GM12878 (cell line): ENCODE measurements around the gene RGL1. TPM values are rescaled to one million over a fixed set of nuclear protein-coding genes. Genes with fewer than 3 reads are reported as not detected.

ENCODE experiments used
- ETV6 ChIP-seq, 2 experiments: fragments of 450-650 bp in 1 of 2; IDR thresholded peaks in 1 of 2; conservative IDR thresholded peaks in 1 of 2; 2 replicates each; pipeline ENCODE4 v1.6.1; 2014; ENCODE audit warnings: antibody characterized with exemption in 1 of 2, borderline replicate concordance in 1 of 2, low read depth in 1 of 2, mild to moderate bottlenecking in 1 of 2, moderate library complexity in 1 of 2
- FOXM1 ChIP-seq: IDR thresholded peaks from 2 replicates; pipeline ENCODE4 v1.6.1; 2012; ENCODE audit warnings: low read depth, mild to moderate bottlenecking, inconsistent platforms, low read length, moderate library complexity
- IKZF2 ChIP-seq, 2 experiments: fragments of 450-650 bp; IDR thresholded peaks; 2 replicates each; pipeline ENCODE4 v1.6.1; 2017; ENCODE audit warnings: mild to moderate bottlenecking in 2 of 2, moderate library complexity in 2 of 2
- MEF2B ChIP-seq: fragments of 450-650 bp; IDR thresholded peaks from 2 replicates; pipeline ENCODE4 v1.6.1; 2018; ENCODE audit warnings: mild to moderate bottlenecking, moderate library complexity; ENCODE audit not compliant: partially characterized antibody, poor library complexity, severe bottlenecking
- MTA3 ChIP-seq: IDR thresholded peaks from 2 replicates; pipeline ENCODE4 v1.6.1; 2012; ENCODE audit warnings: low read length, inconsistent platforms, borderline replicate concordance
- NR2C1 ChIP-seq: fragments of 450-650 bp; IDR thresholded peaks from 2 replicates; pipeline ENCODE4 v1.6.1; 2017; ENCODE audit warnings: antibody characterized with exemption, mild to moderate bottlenecking, moderate library complexity
- POLR2AphosphoS5 ChIP-seq: IDR thresholded peaks from 2 replicates; pipeline ENCODE4 v1.6.1; 2011; ENCODE audit warnings: mild to moderate bottlenecking, low read length, inconsistent platforms
- SMAD1 ChIP-seq: fragments of 450-650 bp; IDR thresholded peaks from 2 replicates; pipeline ENCODE4 v1.6.1; 2018; ENCODE audit warnings: mild to moderate bottlenecking, low read depth; ENCODE audit not compliant: partially characterized antibody
- SMC3 ChIP-seq: IDR thresholded peaks from 2 replicates; pipeline ENCODE4 v1.6.1; 2011; ENCODE audit warnings: low read length, improper control_type of control experiment, borderline replicate concordance
- STAT3 ChIP-seq: IDR thresholded peaks from 2 replicates; pipeline ENCODE4 v1.6.1; 2011; ENCODE audit warnings: low read depth, low read length, improper control_type of control experiment
- SUZ12 ChIP-seq: fragments of 200-600 bp; sonication (generic); IDR thresholded peaks from one replicate; pipeline ENCODE4 v1.6.1; 2018; ENCODE audit warnings: antibody characterized with exemption, mild to moderate bottlenecking; ENCODE audit not compliant: unreplicated experiment
- TARDBP ChIP-seq: IDR thresholded peaks from 2 replicates; pipeline ENCODE4 v1.6.1; 2016; ENCODE audit warnings: borderline replicate concordance
- USF1 ChIP-seq: IDR thresholded peaks from 2 replicates; pipeline ENCODE4 v1.6.1; 2011; ENCODE audit warnings: borderline replicate concordance, low read depth, mild to moderate bottlenecking, moderate library complexity, mixed read lengths, low read length; ENCODE audit not compliant: insufficient read depth; ENCODE audit errors: extremely low read length
- USF2 ChIP-seq: IDR thresholded peaks from 2 replicates; pipeline ENCODE4 v1.6.1; 2011; ENCODE audit warnings: low read depth, low read length, improper control_type of control experiment, borderline replicate concordance
- WRNIP1 ChIP-seq: IDR thresholded peaks from 2 replicates; pipeline ENCODE4 v1.6.1; 2011; ENCODE audit warnings: low read depth, low read length, improper control_type of control experiment, borderline replicate concordance
- ZNF592 ChIP-seq: fragments of 450-650 bp; IDR thresholded peaks from 2 replicates; pipeline ENCODE4 v1.6.1; 2017; ENCODE audit warnings: mild to moderate bottlenecking, moderate library complexity
- ZNF687 ChIP-seq: fragments of 450-650 bp; IDR thresholded peaks from 2 replicates; pipeline ENCODE4 v1.6.1; 2017; ENCODE audit warnings: mild to moderate bottlenecking, moderate library complexity
- polyA plus RNA-seq, 11 experiments: library from polyadenylated mRNA; depleted of rRNA in 4 of 11; unstranded in 6 of 11; stranded (reverse) in 5 of 11; fragments of >200 nt; fragmentation: Nextera tagmentation in 4 of 11; fragmentation: Illumina TruSeq in 1 of 11; extraction: Ambion mirVana in 4 of 11; extraction: Trizol in 1 of 11; gene quantifications; 1 replicate in 1 of 11; 2 replicates in 10 of 11; pipeline versions ENCODE4 v1.2.1 to v1.2.3, GENCODE V29; 2011 to 2016; ENCODE audit warnings: inconsistent platforms in 2 of 11, missing spikeins in 2 of 11, low read depth in 1 of 11
- total RNA-seq, 4 experiments: library from RNA; depleted of rRNA in 3 of 4; stranded (reverse); fragments of >200 nt in 3 of 4; fragmentation: Illumina TruSeq in 1 of 4; extraction: Trizol in 1 of 4; gene quantifications; 2 replicates each; pipeline versions ENCODE4 v1.2.1 to v1.2.3, GENCODE V29; 2013 to 2021

The RGL1 gene
- total and polyA plus RNA-seq, 10 of the 15 experiments (the other 5 are each of a cell fraction or from before 2014, with no cell fraction given): 8.1 to 25.0 (median 19.0) TPM

GRCh38 chr1:183912265-183912886 is 107.5 kb downstream of the RGL1 start (continued):
- no peak for TF ChIP-seq TARDBP
- no peak for TF ChIP-seq SUZ12
- peak in 1 of 2 experiments; percentile 55; a peak in 1 of 4 replicates for TF ChIP-seq ETV6 (conservative IDR thresholded peaks at IDR 0.05 in 1 of 2, IDR thresholded peaks at IDR 0.05 in 1 of 2; ENCODE audit: borderline replicate concordance in 1 of 2, low read depth in 1 of 2)
- TF ChIP-seq IKZF2 (IDR thresholded peaks at IDR 0.05): peak; percentile 81 to 82
- no peak for TF ChIP-seq SMC3
- no peak for TF ChIP-seq SMAD1
- no peak for TF ChIP-seq POLR2AphosphoS5
- no peak for TF ChIP-seq WRNIP1
- TF ChIP-seq STAT3: no peak
- TF ChIP-seq FOXM1: peak; percentile 92; the same call in 1 of the 2 replicates
- TF ChIP-seq NR2C1: no peak
- TF ChIP-seq USF1: no peak
- TF ChIP-seq ZNF687: peak; percentile 48
- peak; percentile 86 for TF ChIP-seq MEF2B
- TF ChIP-seq MTA3: peak; percentile 81; the same call in 1 of the 2 replicates
- no peak for TF ChIP-seq USF2
- no peak for TF ChIP-seq ZNF592
